SK-N-DZ (cell line): ENCODE results near the gene NUCB1.

Experiments
- DNase-seq: peaks from one replicate; pipeline ENCODE4 v3.0.0-alpha.2; 2015; ENCODE audit warnings: low spot score

NUCB1 gene

GRCh38 chr19:48962029-48962848 is 62.1 kb downstream of the NUCB1 start:
- DNase-seq, result peak; percentile 29

DNA sequence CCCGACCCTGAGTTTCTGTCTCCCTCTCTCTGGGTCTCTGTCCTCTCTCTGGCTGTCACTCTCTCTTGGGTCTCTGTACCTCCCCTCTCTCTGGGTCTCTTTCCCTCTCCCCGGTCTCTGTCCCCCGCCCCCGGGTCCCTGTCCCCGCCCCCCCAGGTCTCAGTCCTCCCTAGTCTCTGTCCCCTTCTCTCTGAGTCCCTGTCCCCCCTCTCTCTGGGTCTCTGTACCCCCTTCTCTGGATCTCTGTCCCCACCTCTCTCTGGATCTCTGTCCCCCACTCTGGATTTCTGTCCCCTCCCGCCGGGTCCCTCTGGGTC is 62.7 kb downstream of the NUCB1 start:
- no peak for DNase-seq

DNA sequence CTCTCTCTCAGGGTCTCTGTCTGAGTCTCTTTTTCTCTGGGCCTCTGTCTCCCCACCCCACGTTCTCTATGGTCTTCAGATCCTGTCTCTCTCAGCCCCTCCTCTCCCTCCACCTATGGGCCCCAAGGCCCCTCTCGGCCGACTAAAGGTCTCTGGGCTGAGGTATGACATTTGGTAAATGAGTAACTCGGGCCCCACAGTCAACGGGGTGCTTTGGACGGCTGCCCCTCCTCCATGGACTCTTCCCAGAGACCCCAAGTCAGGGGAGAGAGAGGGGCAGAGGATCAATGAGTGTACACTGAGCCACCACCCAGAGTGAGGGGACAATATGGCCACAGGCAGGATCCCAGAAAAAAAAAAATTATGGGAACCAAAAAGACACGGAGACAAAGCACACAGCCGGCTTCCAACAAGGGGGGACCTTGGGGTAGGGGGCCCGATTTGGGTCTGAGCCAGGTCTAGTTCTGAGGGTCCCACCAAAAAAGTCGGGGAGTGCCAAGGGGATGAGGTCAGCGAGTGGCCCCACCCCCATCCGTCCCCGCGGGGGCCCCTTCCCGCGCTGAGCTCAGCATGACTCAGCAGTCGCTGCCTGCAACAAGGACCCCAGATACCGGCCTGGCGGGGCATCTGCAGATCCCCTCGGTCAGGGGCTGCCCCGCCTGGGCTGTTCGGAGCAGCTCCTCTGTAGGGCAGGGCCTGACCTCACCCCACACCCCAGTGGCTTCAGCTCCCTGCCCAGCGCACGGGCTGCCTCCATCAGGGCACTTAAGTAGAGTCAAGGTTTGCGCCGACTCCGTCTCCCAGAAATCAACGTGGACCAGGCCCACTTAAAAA is 63.5 kb downstream of the NUCB1 start:
- DNase-seq, result peak; percentile 43

DNA sequence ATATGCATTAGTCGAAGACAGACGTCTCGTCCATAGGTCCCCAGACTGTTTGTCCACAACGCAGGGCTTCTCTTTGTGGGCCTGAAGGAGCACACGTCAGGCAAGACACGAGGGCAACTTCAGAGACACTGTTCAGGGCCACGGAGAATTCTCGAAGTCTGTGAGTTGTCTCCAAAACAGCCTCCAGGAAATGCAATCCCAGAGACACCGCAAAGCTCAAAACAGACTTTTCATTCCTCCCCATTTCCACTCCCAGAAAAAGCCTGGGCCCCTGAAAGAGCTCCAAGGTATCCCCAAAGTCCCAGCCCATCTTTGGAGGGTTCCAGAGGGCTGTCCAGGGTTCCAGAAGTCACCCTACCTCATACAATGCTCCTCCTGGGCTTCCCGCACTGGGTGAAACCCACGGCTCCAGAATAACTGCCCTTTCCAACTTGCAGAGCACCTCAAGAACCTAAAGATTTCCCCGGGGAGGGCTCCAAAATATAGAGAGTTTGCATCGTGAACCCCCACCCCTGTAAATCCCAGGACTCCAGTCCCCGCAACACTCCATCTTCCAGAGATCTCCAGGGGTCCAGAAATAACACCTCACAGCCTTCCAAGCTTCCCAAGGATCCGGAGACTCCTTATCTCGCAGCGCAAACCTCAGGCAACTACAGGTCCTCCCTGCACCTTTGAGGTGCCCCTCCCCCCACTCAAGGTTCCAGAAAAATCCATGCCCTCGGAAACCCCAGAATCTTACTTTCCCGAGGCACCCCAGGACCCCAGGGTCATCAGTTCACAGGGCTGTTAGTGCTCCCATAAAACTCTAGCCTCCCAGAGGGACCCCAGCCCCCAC is 64.3 kb downstream of the NUCB1 start:
- peak; percentile 32 for DNase-seq

- DNase-seq, result peak; percentile 89
Observed at GRCh38 chr19:48965040-48965805, 65.1 kb downstream of the NUCB1 start, which contains the start of gene FTL. Gene FTL (plus strand): TSS chr19:48965309. CDS start chr19:48965508, 199 bp downstream.

DNA sequence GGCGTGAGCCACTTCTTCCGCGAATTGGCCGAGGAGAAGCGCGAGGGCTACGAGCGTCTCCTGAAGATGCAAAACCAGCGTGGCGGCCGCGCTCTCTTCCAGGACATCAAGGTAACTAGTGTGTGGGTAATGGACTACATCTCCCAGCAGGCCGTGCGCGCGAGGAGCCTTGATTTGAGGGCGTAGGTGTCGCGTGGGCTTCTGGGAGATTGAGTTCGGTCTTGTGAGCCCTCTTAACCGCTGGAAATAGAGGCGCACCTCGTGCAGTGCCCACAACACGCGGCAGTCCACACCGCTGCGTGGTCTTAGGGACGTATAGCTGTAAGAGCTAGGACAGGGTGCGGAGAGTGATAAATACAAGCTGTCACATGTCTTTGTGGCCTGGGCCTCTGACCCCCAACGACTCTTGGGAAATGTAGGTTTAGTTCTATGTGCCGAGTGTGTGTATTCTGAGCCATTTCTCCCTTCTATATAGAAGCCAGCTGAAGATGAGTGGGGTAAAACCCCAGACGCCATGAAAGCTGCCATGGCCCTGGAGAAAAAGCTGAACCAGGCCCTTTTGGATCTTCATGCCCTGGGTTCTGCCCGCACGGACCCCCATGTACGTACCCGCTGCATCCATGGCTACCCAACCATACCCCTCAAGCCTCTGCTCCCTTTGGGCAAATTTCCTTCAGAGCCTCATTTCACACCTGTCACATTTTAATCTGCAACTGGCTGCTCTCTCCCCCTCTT is 65.9 kb downstream of the NUCB1 start:
- DNase-seq, result peak; percentile 85

GRCh38 chr19:48966541-48967345 is 66.6 kb downstream of the NUCB1 start:
- DNase-seq, result no peak

DNA sequence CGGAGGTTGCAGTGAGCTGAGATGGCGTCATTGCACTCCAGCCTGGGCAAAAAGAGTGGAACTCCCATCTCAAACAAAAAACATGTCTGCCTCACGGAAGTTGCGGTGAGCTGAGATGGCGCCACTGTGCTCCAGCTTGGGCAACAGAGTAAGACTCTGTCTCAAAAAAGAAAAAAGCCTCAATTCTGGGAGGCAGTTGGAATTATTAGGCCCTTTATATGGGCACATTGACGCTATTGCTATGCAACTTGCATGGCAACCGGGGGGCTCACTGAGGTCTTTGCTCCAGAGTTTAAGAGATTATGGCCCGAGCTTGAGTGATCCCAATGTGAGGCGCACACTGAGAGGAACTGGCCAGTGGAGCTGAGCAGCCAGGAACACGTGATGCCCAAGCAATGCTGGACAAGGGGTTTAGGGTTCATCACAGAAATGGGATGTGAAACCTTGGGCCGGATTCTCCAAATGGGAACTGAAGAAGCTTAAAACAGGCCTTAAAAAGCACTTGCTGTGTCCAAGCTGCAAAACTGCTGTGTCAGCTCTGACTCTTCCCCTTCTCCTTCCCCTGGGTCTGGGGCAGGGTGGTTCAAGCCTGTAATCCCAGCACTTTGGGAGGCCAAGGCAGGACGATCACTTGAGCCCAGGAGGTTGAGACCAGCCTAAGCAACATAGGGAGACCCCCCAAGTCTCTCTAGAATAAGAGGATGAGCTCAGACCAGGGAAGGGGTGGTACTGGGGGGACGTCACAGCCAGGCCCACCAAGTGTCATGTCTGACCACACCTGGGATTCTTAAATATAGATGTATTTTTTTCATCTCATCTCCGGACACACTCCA is 67.5 kb downstream of the NUCB1 start:
- DNase-seq, result no peak

GRCh38 chr19:48968179-48968661 is 68.1 kb downstream of the NUCB1 start:
- no peak for DNase-seq

DNA sequence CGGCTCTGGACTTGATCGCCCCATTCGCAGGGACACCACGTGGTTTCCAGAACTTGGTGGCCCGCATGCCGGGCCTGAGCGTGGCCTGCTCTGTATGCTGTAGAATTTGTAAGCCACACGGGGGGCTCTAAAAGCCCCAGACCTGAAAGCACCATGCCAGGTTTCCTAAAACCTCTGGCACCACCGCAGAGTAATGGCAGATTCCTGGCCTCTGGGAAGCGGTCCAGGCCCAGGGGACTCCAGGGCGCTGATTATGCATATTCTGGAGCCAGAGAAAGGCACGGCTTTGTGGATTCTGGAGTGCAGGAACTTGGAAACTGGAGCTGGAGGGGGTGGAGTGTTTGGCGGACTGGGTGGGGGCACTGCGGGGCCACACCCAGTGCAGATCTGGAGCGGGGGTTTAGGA is 68.7 kb downstream of the NUCB1 start:
- no peak for DNase-seq

- no peak for DNase-seq
Observed at GRCh38 chr19:48969276-48970138, 69.4 kb downstream of the NUCB1 start.

DNA sequence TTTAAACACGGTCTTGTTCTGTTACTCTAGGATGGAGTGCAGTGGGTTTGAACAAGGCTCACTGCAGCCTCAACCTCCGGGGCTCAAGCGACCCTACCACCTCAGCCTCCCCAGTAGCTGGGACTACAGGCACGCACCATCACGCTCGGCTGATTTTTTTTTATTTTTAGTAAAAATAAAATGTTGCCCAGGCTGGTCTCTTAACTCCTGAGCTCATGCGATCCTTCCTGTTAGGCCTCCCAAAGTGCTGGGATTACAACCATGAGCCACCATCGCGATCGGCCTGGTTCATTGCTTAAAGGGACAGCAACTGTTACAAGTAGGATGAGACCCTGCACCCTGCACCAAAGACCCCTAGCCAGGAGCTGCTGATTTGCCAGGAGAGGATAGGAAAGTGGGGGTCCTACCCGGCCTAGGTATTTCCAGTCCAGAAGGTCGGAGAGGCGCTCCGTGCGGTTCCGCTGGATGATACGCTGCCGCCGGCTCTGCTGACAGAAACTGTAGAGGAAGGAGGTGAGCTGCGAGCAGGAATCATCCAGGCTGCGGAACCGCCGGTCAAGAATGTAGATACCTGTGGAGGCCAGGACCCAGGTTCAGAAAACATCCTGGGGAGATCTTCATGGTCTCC is 70.1 kb downstream of the NUCB1 start:
- no peak for DNase-seq

- DNase-seq, result peak; percentile 28
Observed at GRCh38 chr19:48970923-48971395, 70.8 kb downstream of the NUCB1 start.
